WERI-Rb-1 (cell line): ENCODE results near the gene HSF2.
A peak's percentile ranks its signal among the peaks of the same experiment; 100 is the strongest.

Experiments used
- DNase-seq: peaks from one replicate; pipeline ENCODE4 v3.0.0-alpha.2; 2020
- H3K27ac ChIP-seq: fragments of 250-450 bp; sonication (Bioruptor Pico); 2 replicates; pipeline ENCODE4 v1.5.1; 2020; ENCODE audit warnings: mild to moderate bottlenecking, moderate library complexity
- H3K27me3 ChIP-seq: fragments of 250-450 bp; sonication (Bioruptor Pico); 2 replicates; pipeline ENCODE4 v1.5.1; 2021; ENCODE audit warnings: mild to moderate bottlenecking, low read depth, moderate library complexity; ENCODE audit not compliant: insufficient read depth, severe bottlenecking
- H3K36me3 ChIP-seq: fragments of 250-450 bp; sonication (Bioruptor Pico); 2 replicates; pipeline ENCODE4 v1.5.1; 2020; ENCODE audit warnings: mild to moderate bottlenecking, moderate library complexity
- H3K4me3 ChIP-seq: 2 replicates; pipeline ENCODE4 v1.5.1; 2011; ENCODE audit warnings: low read depth, mild to moderate bottlenecking, control low read depth, low read length
- H3K9me3 ChIP-seq: fragments of 250-450 bp; sonication (Bioruptor Pico); 2 replicates; pipeline ENCODE4 v1.5.1; 2021; ENCODE audit warnings: mild to moderate bottlenecking, moderate library complexity; ENCODE audit not compliant: severe bottlenecking
- CTCF ChIP-seq: IDR thresholded peaks from 2 replicates; pipeline ENCODE4 v1.5.1; 2011; ENCODE audit warnings: low read depth, mild to moderate bottlenecking, control low read depth, inconsistent platforms, low read length

HSF2 gene

GRCh38 chr6:122400462-122401089, 1.1 kb downstream of the HSF2 start:
- peak overlapping the region; percentile 94 for H3K27ac ChIP-seq
- no peak for DNase-seq
- H3K27me3 ChIP-seq, result no peaks in the 10 kb centered on the region

GRCh38 chr6:122401104-122401503, 1.7 kb downstream of the HSF2 start:
- Histone ChIP-seq H3K27ac (peak overlapping the region; percentile 3), H3K27me3 (no peaks in the 10 kb centered on the region), H3K4me3 (peak overlapping the region; percentile 91), H3K36me3 (peaks cover 17% of the 10 kb centered on the region), H3K9me3 (no peaks in the 10 kb centered on the region)
- DNase-seq, result no peak
- no peak for TF ChIP-seq CTCF

More at GRCh38 chr6:122400462-122401089, 1.1 kb downstream of the HSF2 start:
- no peak for TF ChIP-seq CTCF
- Histone ChIP-seq H3K4me3 (peak overlapping the region; percentile 91), H3K9me3 (no peaks in the 10 kb centered on the region), H3K36me3 (peaks cover 12% of the 10 kb centered on the region)

GRCh38 chr6:122404444-122404843, 5.0 kb downstream of the HSF2 start:
- Histone ChIP-seq H3K27me3 (no peaks in the 10 kb centered on the region), H3K4me3 (no peak overlapping the region), H3K36me3 (peaks cover 19% of the 10 kb centered on the region), H3K9me3 (no peaks in the 10 kb centered on the region), H3K27ac (no peak overlapping the region)
- no peak for TF ChIP-seq CTCF
- DNase-seq, result no peak

- H3K27ac ChIP-seq, result no peak overlapping the region
- H3K4me3 ChIP-seq, result no peak overlapping the region
- H3K36me3 ChIP-seq, result peaks cover 15% of the 10 kb centered on the region
- TF ChIP-seq CTCF, result no peak
- no peaks in the 10 kb centered on the region for H3K27me3 ChIP-seq
- DNase-seq, result no peak
- no peaks in the 10 kb centered on the region for H3K9me3 ChIP-seq
Observed at GRCh38 chr6:122405417-122405816, 6.0 kb downstream of the HSF2 start.

- Histone ChIP-seq H3K27me3 (no peaks in the 10 kb centered on the region), H3K9me3 (no peaks in the 10 kb centered on the region), H3K4me3 (no peak overlapping the region), H3K27ac (no peak overlapping the region), H3K36me3 (peaks cover 17% of the 10 kb centered on the region)
- no peak for DNase-seq
- TF ChIP-seq CTCF, result no peak
Observed at GRCh38 chr6:122406187-122406586, 6.7 kb downstream of the HSF2 start.

GRCh38 chr6:122407712-122408111, 8.3 kb downstream of the HSF2 start:
- H3K27me3 ChIP-seq, result no peaks in the 10 kb centered on the region
- TF ChIP-seq CTCF, result no peak
- no peak for DNase-seq
- H3K9me3 ChIP-seq, result no peaks in the 10 kb centered on the region
- no peak overlapping the region for H3K4me3 ChIP-seq
- H3K27ac ChIP-seq, result no peak overlapping the region
- peaks cover 20% of the 10 kb centered on the region for H3K36me3 ChIP-seq
